Mononuclear cell (primary cell): ENCODE results near the gene TAX1BP1. TPM values are rescaled to one million over a fixed set of nuclear protein-coding genes. Genes with fewer than 3 reads are reported as not detected.
"Not testable (repeated sequence)": the region's sequence is repeated elsewhere in the genome, so short reads cannot be mapped to it uniquely, and the experiment has no call there.

Experiments used
- H3K27me3 ChIP-seq: 2 replicates; pipeline ENCODE4 v1.6.0; 2011; ENCODE audit warnings: low read length, control low read depth; ENCODE audit not compliant: insufficient read depth
- H3K4me1 ChIP-seq: 2 replicates; pipeline ENCODE4 v1.5.1; 2011; ENCODE audit warnings: mild to moderate bottlenecking, low read length, control low read depth; ENCODE audit not compliant: insufficient read depth
- H3K4me3 ChIP-seq: 2 replicates; pipeline ENCODE4 v1.5.1; 2011; ENCODE audit warnings: mild to moderate bottlenecking, low read length, moderate library complexity
- H3K9me3 ChIP-seq: 2 replicates; pipeline ENCODE4 v1.5.1; 2011; ENCODE audit warnings: low read depth, mild to moderate bottlenecking, control low read depth, low read length
- total RNA-seq: library from RNA; depleted of rRNA; stranded (reverse); fragments of >200 nt; gene quantifications from one replicate; pipeline ENCODE4 v1.2.3, GENCODE V29; 2012

TAX1BP1 gene
- total RNA-seq, 1 donor, result 167 TPM

GRCh38 chr7:27723085-27723484 lies 16.9 kb upstream of the TAX1BP1 start:
- no peaks in the 10 kb centered on the region for H3K9me3 ChIP-seq
- H3K4me3 ChIP-seq, result no peak overlapping the region
- no peaks in the 10 kb centered on the region for H3K4me1 ChIP-seq
- no peaks in the 10 kb centered on the region for H3K27me3 ChIP-seq

- Histone ChIP-seq H3K9me3 (no peaks in the 10 kb centered on the region), H3K4me3 (no peak overlapping the region), H3K4me1 (no peaks in the 10 kb centered on the region), H3K27me3 (no peaks in the 10 kb centered on the region)
Observed at GRCh38 chr7:27727058-27727457, 12.9 kb upstream of the TAX1BP1 start.

- no peak overlapping the region for H3K4me3 ChIP-seq
- no peaks in the 10 kb centered on the region for H3K9me3 ChIP-seq
- H3K27me3 ChIP-seq, result no peaks in the 10 kb centered on the region
Observed at GRCh38 chr7:27730112-27730511, 9.8 kb upstream of the TAX1BP1 start.

GRCh38 chr7:27734583-27734982 lies 5.4 kb upstream of the TAX1BP1 start:
- Histone ChIP-seq H3K4me3 (no peak overlapping the region), H3K27me3 (no peaks in the 10 kb centered on the region), H3K4me1 (peaks cover 4% of the 10 kb centered on the region), H3K9me3 (no peaks in the 10 kb centered on the region)

More at GRCh38 chr7:27730112-27730511, 9.8 kb upstream of the TAX1BP1 start:
- no peaks in the 10 kb centered on the region for H3K4me1 ChIP-seq

GRCh38 chr7:27735165-27735564 lies 4.8 kb upstream of the TAX1BP1 start:
- H3K9me3 ChIP-seq, result no peaks in the 10 kb centered on the region
- H3K4me1 ChIP-seq, result peaks cover 4% of the 10 kb centered on the region
- H3K27me3 ChIP-seq, result no peaks in the 10 kb centered on the region
- H3K4me3 ChIP-seq, result no peak overlapping the region

GRCh38 chr7:27735831-27736230 lies 4.1 kb upstream of the TAX1BP1 start:
- no peaks in the 10 kb centered on the region for H3K27me3 ChIP-seq
- H3K4me3 ChIP-seq, result no peak overlapping the region
- no peaks in the 10 kb centered on the region for H3K9me3 ChIP-seq
- H3K4me1 ChIP-seq, result peaks cover 4% of the 10 kb centered on the region

GRCh38 chr7:27737178-27737577 lies 2.8 kb upstream of the TAX1BP1 start:
- Histone ChIP-seq H3K4me1 (peaks cover 12% of the 10 kb centered on the region), H3K9me3 (no peaks in the 10 kb centered on the region), H3K4me3 (no peak overlapping the region), H3K27me3 (no peaks in the 10 kb centered on the region)

- Histone ChIP-seq H3K27me3 (no peaks in the 10 kb centered on the region), H3K9me3 (no peaks in the 10 kb centered on the region), H3K4me3 (no peak overlapping the region)
Observed at GRCh38 chr7:27737616-27738015, 2.3 kb upstream of the TAX1BP1 start.

GRCh38 chr7:27739301-27739908 lies 557 bp upstream of the TAX1BP1 start:
- peak overlapping the region; percentile 92 for H3K4me3 ChIP-seq
- no peaks in the 10 kb centered on the region for H3K27me3 ChIP-seq
- H3K9me3 ChIP-seq, result no peaks in the 10 kb centered on the region
- H3K4me1 ChIP-seq, result peaks cover 12% of the 10 kb centered on the region

More at GRCh38 chr7:27737616-27738015, 2.3 kb upstream of the TAX1BP1 start:
- H3K4me1 ChIP-seq, result peaks cover 12% of the 10 kb centered on the region

- H3K4me1 ChIP-seq, result peaks cover 17% of the 10 kb centered on the region
Observed at GRCh38 chr7:27740449-27741086, 606 bp downstream of the TAX1BP1 start.

GRCh38 chr7:27742091-27742710 lies 2.2 kb downstream of the TAX1BP1 start:
- H3K4me3 ChIP-seq, H3K27me3 ChIP-seq, H3K9me3 ChIP-seq: not testable (repeated sequence)
- H3K4me1 ChIP-seq, result peaks cover 17% of the 10 kb centered on the region

More at GRCh38 chr7:27740449-27741086, 606 bp downstream of the TAX1BP1 start:
- Histone ChIP-seq H3K9me3 (no peaks in the 10 kb centered on the region), H3K27me3 (no peaks in the 10 kb centered on the region), H3K4me3 (peak overlapping the region; percentile 92)

GRCh38 chr7:27745064-27745583 lies 5.2 kb downstream of the TAX1BP1 start:
- Histone ChIP-seq H3K4me3 (no peak overlapping the region), H3K27me3 (no peaks in the 10 kb centered on the region), H3K4me1 (peaks cover 20% of the 10 kb centered on the region), H3K9me3 (no peaks in the 10 kb centered on the region)

GRCh38 chr7:27746486-27746885 lies 6.5 kb downstream of the TAX1BP1 start:
- peaks cover 15% of the 10 kb centered on the region for H3K4me1 ChIP-seq
- H3K4me3 ChIP-seq, result no peak overlapping the region

GRCh38 chr7:27746978-27747377 lies 7.0 kb downstream of the TAX1BP1 start:
- no peaks in the 10 kb centered on the region for H3K9me3 ChIP-seq

More at GRCh38 chr7:27746486-27746885, 6.5 kb downstream of the TAX1BP1 start:
- Histone ChIP-seq H3K27me3 (no peaks in the 10 kb centered on the region), H3K9me3 (no peaks in the 10 kb centered on the region)

GRCh38 chr7:27747589-27748368 lies 7.8 kb downstream of the TAX1BP1 start:
- Histone ChIP-seq H3K27me3 (no peaks in the 10 kb centered on the region), H3K9me3 (no peaks in the 10 kb centered on the region), H3K4me1 (peaks cover 12% of the 10 kb centered on the region), H3K4me3 (no peak overlapping the region)

More at GRCh38 chr7:27746978-27747377, 7.0 kb downstream of the TAX1BP1 start:
- H3K27me3 ChIP-seq, result no peaks in the 10 kb centered on the region
- H3K4me3 ChIP-seq, result no peak overlapping the region
- H3K4me1 ChIP-seq, result peaks cover 12% of the 10 kb centered on the region
